Epithelial cell of esophagus (primary cell): ENCODE data around the gene PHGDH.
"Not testable (repeated sequence)": the region's sequence is repeated elsewhere in the genome, so short reads cannot be mapped to it uniquely, and the experiment has no call there.

Source experiments
- DNase-seq: peaks from one replicate; pipeline ENCODE4 v3.0.0; 2010; ENCODE audit warnings: low read depth
- H3K4me3 ChIP-seq: 2 replicates; pipeline ENCODE4 v1.5.1; 2011; ENCODE audit warnings: mild to moderate bottlenecking, low read length, control low read depth
- TF ChIP-seq, protein P1 (sequence below): IDR thresholded peaks from 2 replicates; pipeline ENCODE4 v1.5.1; 2011; ENCODE audit warnings: low read depth, mild to moderate bottlenecking, low read length, control low read depth, inconsistent platforms; ENCODE audit not compliant: insufficient read depth; ENCODE audit errors: missing control alignments

PHGDH gene

DNA sequence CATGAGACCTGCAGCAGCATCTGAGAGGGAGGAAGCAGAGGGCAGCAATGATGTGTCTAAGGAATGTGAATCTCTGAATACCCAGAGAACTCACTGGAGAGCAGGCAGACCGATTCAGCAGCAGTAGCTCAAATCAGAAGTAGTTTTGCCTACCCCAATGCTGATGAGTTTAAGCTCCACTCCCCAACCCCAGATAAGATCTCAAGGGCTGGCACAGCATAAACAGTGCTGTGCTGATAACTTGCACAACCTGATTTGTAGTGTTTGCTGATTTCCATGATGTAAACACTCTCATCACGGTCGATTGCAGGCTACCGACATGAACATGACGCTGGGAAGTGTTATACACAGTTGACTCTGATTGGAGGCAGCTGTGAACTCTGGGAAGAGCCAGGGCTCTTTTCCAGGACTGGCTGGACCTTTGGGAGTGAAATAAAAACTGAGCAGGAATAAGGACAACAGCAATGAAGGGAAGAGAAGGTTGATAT, 68.2 kb downstream of the PHGDH start:
- DNase-seq, result peak; percentile 59
- H3K4me3 ChIP-seq, result no peak overlapping the region
- TF ChIP-seq, protein P1, sequence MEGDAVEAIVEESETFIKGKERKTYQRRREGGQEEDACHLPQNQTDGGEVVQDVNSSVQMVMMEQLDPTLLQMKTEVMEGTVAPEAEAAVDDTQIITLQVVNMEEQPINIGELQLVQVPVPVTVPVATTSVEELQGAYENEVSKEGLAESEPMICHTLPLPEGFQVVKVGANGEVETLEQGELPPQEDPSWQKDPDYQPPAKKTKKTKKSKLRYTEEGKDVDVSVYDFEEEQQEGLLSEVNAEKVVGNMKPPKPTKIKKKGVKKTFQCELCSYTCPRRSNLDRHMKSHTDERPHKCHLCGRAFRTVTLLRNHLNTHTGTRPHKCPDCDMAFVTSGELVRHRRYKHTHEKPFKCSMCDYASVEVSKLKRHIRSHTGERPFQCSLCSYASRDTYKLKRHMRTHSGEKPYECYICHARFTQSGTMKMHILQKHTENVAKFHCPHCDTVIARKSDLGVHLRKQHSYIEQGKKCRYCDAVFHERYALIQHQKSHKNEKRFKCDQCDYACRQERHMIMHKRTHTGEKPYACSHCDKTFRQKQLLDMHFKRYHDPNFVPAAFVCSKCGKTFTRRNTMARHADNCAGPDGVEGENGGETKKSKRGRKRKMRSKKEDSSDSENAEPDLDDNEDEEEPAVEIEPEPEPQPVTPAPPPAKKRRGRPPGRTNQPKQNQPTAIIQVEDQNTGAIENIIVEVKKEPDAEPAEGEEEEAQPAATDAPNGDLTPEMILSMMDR, result no peak

DNA sequence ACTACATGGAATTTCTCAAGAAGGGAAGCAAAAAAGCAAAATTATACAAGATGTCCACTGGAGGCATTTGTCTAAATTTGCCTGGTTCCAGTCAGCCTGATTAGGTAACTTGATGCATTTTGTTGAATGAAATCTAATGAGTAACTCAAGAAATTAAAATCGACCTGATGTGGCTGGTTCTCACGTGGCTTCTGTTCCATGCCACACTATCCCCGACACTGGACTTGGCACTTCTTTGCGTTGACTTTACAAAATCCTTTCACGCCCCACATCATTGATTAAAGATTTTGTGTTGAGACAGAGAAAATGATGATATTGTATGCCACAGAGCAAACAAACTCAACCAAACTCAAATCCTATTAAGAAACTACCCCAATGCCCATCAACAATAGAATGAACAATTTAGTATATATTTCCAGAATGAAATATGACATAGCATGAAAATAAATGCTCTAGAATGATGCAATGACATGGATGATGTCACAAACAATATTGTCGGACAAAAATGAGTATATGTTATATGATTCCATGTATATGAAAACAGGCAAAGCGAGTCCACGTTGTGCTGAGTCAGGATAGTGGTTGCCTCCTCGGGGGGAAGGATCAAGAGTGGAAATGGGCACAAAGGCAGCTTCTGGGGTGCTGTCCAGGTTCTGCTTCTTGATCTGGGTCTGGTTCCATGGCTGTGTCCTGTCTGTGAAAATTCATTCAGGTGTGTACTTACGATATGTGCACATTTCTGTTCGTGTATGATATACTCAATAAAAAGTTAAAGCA, 69.9 kb downstream of the PHGDH start:
- TF ChIP-seq, protein P1, result no peak
- H3K4me3 ChIP-seq, result no peak overlapping the region
- DNase-seq, result no peak

DNA sequence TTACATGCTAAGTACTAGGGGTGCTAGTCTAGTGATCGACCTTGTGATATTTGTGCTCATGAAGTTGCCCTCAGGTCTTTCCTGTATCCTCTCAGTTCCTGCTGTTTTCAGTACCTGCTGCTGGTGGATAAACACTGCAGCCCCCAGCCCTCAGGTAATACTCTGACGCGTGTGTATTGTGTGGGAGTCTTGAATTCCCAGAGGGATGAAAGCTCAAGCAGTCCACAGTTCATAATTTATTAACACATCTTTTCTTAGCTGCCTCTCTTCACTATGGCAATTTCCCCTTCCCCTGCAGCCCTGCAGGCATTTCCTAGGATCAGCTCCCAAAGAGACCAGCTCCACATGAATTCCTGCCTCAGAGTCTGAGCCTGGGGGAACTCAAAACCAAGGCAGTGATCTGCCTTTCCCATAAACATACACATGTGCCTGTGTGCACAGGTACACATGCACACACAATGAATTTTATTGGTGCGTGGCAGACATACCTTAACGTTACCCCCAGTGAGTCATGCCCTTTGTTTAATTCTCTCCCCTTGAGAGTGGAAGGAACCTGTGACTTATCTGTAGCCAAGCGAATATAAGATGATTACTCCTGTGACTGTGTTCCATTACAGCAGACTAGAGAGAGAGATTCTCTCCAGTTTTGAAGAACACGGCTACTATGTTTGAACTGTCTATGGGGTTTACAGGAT, 71.0 kb downstream of the PHGDH start:
- H3K4me3 ChIP-seq, result no peak overlapping the region
- TF ChIP-seq, protein P1, result no peak
- peak; percentile 77 for DNase-seq

DNA sequence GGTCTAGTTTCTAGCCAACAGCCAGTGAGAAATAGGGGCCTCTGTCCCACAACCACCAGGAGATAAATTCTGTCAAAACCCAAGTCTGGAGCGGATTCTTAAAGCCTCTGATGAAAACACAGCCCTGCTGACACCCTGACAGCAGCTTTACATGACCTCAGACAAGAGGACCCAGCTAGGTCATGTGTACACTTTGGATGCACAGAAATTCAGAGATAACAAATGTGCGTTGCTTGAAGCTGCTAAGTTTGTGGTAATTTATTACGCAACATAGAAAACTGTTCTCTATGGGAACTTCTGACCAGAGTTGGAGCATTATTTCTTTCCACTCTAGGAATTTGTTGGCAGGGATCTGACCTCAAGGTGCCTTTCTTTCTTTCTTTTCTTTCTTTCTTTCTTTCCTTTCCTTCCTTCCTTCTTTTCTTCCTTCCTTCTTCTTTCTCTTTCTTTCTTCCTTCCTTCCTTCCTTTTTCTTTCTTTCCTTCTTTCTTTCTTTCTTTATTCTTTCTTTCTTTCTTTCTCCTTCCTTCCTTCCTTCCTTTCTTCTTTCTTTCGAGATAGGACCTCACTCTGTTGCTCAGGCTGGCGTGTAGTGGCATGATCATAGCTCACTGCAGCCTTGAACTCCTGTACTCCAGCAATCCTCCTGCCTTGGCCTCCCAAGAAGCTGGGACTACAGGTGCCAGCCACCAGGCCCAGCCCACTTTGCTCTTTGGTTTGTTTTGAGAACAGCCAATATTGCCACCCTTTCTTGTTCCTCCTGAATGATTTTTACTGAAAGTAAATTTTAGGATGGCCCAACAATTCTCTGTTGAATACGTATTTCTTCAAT, 71.8 kb downstream of the PHGDH start:
- DNase-seq, result peak; percentile 26
- TF ChIP-seq, protein P1, result no peak

DNA sequence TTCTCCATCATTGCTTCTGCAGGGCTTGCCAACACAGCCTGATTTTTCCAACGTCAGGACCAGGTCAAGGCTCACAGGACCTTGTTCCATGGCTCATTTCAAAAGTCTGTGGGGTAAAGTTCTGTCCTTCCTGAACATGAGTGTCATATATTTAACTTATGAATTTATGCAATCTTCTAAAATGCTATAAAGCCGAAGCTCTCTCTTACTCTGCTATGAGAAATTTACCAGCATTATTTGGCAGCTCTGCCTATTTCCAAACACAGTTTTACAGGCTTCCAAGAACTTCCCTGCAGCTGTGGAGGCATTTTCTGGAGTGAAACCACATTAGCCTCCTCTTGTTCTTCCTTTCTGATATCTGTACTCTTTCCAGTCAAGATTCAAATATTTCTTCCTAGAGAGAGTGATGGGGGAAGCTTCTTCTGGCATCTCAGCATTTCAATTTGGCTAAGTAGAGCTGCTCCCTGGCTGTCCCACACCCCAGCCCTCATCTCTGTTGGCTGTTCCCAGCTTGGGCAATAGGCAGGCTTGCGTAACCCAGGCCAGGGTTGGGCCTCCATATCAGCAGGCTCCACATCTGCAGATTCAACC, 72.6 kb downstream of the PHGDH start:
- peak; percentile 81 for DNase-seq
- TF ChIP-seq, protein P1, result no peak

More for the DNA sequence above, 71.8 kb downstream of the PHGDH start:
- no peak overlapping the region for H3K4me3 ChIP-seq

DNA sequence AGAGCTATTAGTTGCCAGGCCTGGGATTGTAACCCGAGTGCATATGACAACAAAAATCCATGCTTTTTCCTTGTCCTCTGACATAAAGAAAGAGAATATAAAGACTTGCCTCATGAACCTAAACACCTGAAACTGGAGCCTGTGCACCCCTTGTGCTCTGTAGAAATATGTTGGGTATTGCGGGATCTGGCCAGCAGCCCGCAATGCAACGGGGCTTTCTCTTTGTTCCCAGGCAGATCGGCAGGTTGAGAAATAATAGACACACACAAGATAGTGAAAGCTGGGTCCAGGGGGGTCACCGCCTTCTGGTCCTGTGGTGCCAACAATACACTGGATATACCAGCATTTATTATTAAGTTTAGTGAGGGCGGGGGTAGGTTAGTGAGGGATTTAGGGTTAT, 74.3 kb downstream of the PHGDH start:
- H3K4me3 ChIP-seq, DNase-seq: not testable (repeated sequence)

More for the DNA sequence above, 72.6 kb downstream of the PHGDH start:
- no peak overlapping the region for H3K4me3 ChIP-seq

DNA sequence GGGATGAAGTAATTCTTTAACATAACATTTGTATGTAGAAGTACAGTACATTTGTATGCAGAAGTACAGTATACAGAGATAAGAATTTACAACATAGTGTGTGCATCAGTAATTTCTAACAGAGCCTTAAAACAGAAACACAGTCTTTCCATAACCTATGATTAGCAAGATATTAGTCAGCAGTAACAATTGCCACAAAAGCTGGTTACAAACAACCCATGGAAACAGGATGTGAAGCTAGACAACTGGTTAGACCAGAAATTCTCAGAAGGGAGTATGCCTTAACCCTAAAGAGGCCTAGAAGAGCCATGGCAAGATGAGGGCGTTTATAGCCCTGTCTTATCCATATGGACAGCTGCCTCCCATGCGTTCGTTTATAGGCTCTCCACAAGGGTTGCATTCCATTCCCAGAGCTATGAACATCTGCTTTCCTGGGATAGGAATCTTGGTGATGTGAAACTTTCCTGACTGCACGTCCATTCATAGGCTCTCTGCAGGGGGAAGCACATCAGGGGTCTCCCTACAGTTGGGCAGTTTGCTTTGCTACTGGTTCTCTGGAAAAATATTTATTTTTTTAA, 74.8 kb downstream of the PHGDH start:
- not testable (repeated sequence) for H3K4me3 ChIP-seq
- peak; percentile 83 for DNase-seq
